CD4-positive, alpha-beta memory T cell (primary cell): ENCODE results near the gene INAVA. TPM values are rescaled to one million over a fixed set of nuclear protein-coding genes. Genes with fewer than 3 reads are reported as not detected.

Experiments
- CTCF ChIA-PET: fragments of 350-600 bp; sonication (Branson Sonifier 250); formaldehyde crosslinking; loops from one replicate; lab custom pipeline; 2021; ENCODE audit warnings: inconsistent platforms; ENCODE audit not compliant: partially characterized antibody; lab: Charles Lee
- POLR2A ChIA-PET: fragments of 350-600 bp; sonication (Branson Sonifier 250); formaldehyde crosslinking; loops from one replicate; lab custom pipeline; 2021; ENCODE audit not compliant: partially characterized antibody; lab: Charles Lee
- DNase-seq, 5 donors: peaks; one replicate each; pipeline versions ENCODE4 v3.0.0 to v3.0.0-alpha.2; 2020 to 2022; ENCODE audit warnings: mixed read lengths in 1 of 5
- H3K27ac ChIP-seq: one replicate; pipeline ENCODE4 v1.7.0; 2013; ENCODE audit warnings: low read depth, low read length
- H3K27me3 ChIP-seq: 2 replicates; pipeline ENCODE4 v1.7.0; 2013; ENCODE audit warnings: mild to moderate bottlenecking, low read length, moderate library complexity; ENCODE audit not compliant: insufficient read depth
- H3K36me3 ChIP-seq: 2 replicates; pipeline ENCODE4 v1.7.0; 2013; ENCODE audit warnings: mild to moderate bottlenecking, low read length, moderate library complexity; ENCODE audit not compliant: insufficient read depth
- H3K4me1 ChIP-seq: 2 replicates; pipeline ENCODE4 v1.7.0; 2013; ENCODE audit warnings: mild to moderate bottlenecking, low read length, moderate library complexity; ENCODE audit not compliant: insufficient read depth
- H3K4me3 ChIP-seq, 2 donors: one replicate each; pipeline ENCODE4 v1.7.0; 2013; ENCODE audit warnings: low read length in 2 of 2, mild to moderate bottlenecking in 1 of 2
- H3K9me3 ChIP-seq, 2 donors: one replicate each; pipeline ENCODE4 v1.7.0; 2013; ENCODE audit warnings: low read length in 2 of 2, control low read depth in 1 of 2; ENCODE audit not compliant: control insufficient read depth in 1 of 2
- H3K27ac Mint-ChIP-seq, 7 donors: one replicate each; pipeline ENCODE4 v1.8.0; 2020 to 2021; ENCODE audit warnings: mixed read lengths in 7 of 7, mild to moderate bottlenecking in 6 of 7, inconsistent platforms in 3 of 7, moderate library complexity in 3 of 7
- H3K27me3 Mint-ChIP-seq, 2 donors: one replicate each; pipeline ENCODE4 v1.8.0; 2020 to 2021; ENCODE audit warnings: mixed read lengths in 2 of 2
- H3K36me3 Mint-ChIP-seq, 2 donors: one replicate each; pipeline ENCODE4 v1.8.0; 2020 to 2021; ENCODE audit warnings: mixed read lengths in 2 of 2, inconsistent platforms in 1 of 2, mild to moderate bottlenecking in 1 of 2
- H3K4me1 Mint-ChIP-seq, 4 donors: one replicate each; pipeline ENCODE4 v1.8.0; 2020 to 2021; ENCODE audit warnings: mixed read lengths in 4 of 4, mild to moderate bottlenecking in 1 of 4
- H3K4me3 Mint-ChIP-seq, 8 donors: one replicate each; pipeline ENCODE4 v1.8.0; 2020 to 2021; ENCODE audit warnings: mixed read lengths in 8 of 8, mild to moderate bottlenecking in 7 of 8, moderate library complexity in 6 of 8, inconsistent platforms in 3 of 8
- H3K9me3 Mint-ChIP-seq, 8 donors: one replicate each; pipeline ENCODE4 v1.8.0; 2020 to 2021; ENCODE audit warnings: mixed read lengths in 8 of 8, mild to moderate bottlenecking in 5 of 8, inconsistent platforms in 3 of 8, moderate library complexity in 1 of 8
- intact Hi-C: fragments of 100-400 bp; cut with micrococcal nuclease; formaldehyde crosslinking; loops from one replicate; pipeline ENCODE4 v1.15.1; 2023
- polyA plus RNA-seq, 2 donors: library from polyadenylated mRNA; unstranded; fragments of 300-500 nt; fragmentation: Illumina TruSeq; gene quantifications; one replicate each; pipeline ENCODE4 v1.2.3, GENCODE V29; 2021
- total RNA-seq, 2 experiments: library from RNA; stranded (reverse); gene quantifications; one replicate each; pipeline ENCODE4 v1.2.3, GENCODE V29; 2021

INAVA gene
- total and polyA plus RNA-seq, 4 experiments from 2014 or later = 0.20 to 0.70 (median 0.28) TPM; not detected in 1

- intact Hi-C loops = no loop called here
- H3K36me3 Mint-ChIP-seq = no peaks in the 10 kb centered on the region
- Histone ChIP-seq H3K27me3 (no peaks in the 10 kb centered on the region), H3K4me3 (peak overlapping the region in 1 of 2 donors; percentile 4), H3K9me3 (no peaks in the 10 kb centered on the region), H3K36me3 (no peaks in the 10 kb centered on the region), H3K4me1 (peaks cover 63% of the 10 kb centered on the region), H3K27ac (peak overlapping the region; percentile 50)
- peak overlapping the region; percentile 77 to 94 (median 91) for H3K27ac Mint-ChIP-seq
- ChIA-PET POLR2A (interaction anchor here (1.1 to 1.6 kb wide), 4 partner anchors 10 to 22 kb away, joined by 3 to 16 read pairs (median 6); no protein-coding TSS in a partner anchor), CTCF (no interaction called here)
- peaks cover 40 to 70% (median 55%) of the 10 kb centered on the region in 4 donors for H3K4me1 Mint-ChIP-seq
- peak overlapping the region in 7 of 8 donors; percentile 55 to 86 (median 70) for H3K4me3 Mint-ChIP-seq
- peaks cover 0 to 2% of the 10 kb centered on the region in 2 donors for H3K27me3 Mint-ChIP-seq
- no peak for DNase-seq
- H3K9me3 Mint-ChIP-seq = no peaks in the 10 kb centered on the region
Observed at GRCh38 chr1:200869376-200869752, 25.3 kb upstream of the INAVA start.

GRCh38 chr1:200869753-200870391 is 24.8 kb upstream of the INAVA start:
- Mint-ChIP-seq H3K4me1 (peaks cover 43 to 72% (median 58%) of the 10 kb centered on the region in 4 donors), H3K27ac (peak overlapping the region; percentile 77 to 94 (median 91)), H3K27me3 (peaks cover 0 to 6% of the 10 kb centered on the region in 2 donors), H3K9me3 (no peaks in the 10 kb centered on the region), H3K36me3 (peaks cover 0 to 5% of the 10 kb centered on the region in 2 donors), H3K4me3 (peak overlapping the region; percentile 55 to 86 (median 68))
- CTCF ChIA-PET = interaction anchor here (0.6 kb wide), 1 partner anchor 548 kb away, joined by 3 read pairs; no protein-coding TSS in a partner anchor
- Histone ChIP-seq H3K9me3 (no peaks in the 10 kb centered on the region), H3K27ac (peak overlapping the region; percentile 50), H3K27me3 (no peaks in the 10 kb centered on the region), H3K4me1 (peaks cover 62% of the 10 kb centered on the region), H3K36me3 (no peaks in the 10 kb centered on the region), H3K4me3 (peak overlapping the region in 1 of 2 donors; percentile 4)
- DNase-seq = peak in 4 of 5 donors; percentile 48 to 57 (median 50)
- intact Hi-C loops = loop anchor here (1.0 to 2.0 kb wide), 2 partner anchors 8 to 19 kb away; no protein-coding TSS in a partner anchor
- POLR2A ChIA-PET = interaction anchor here (1.1 to 1.6 kb wide), 4 partner anchors 9 to 21 kb away, joined by 3 to 16 read pairs (median 6); no protein-coding TSS in a partner anchor

- H3K4me3 ChIP-seq = no peak within 1 kb of the TSS
- peak within 1 kb of the TSS in 6 of 7 donors; percentile 77 to 94 (median 91) for H3K27ac Mint-ChIP-seq
Observed at GRCh38 chr1:200872446-200873115, 22.1 kb upstream of the INAVA start, which contains the start of gene GPR25. Gene GPR25, plus strand, starts transcription at chr1:200872981. Its CDS starts 57 bp downstream, at chr1:200873038.

GRCh38 chr1:200873116-200873670 is 21.5 kb upstream of the INAVA start:
- ChIA-PET CTCF (interaction anchor here (1.2 to 1.6 kb wide), 2 partner anchors 10 to 15 kb away, joined by 3 read pairs; no protein-coding TSS in a partner anchor), POLR2A (interaction anchor here (0.7 to 2.0 kb wide), 6 partner anchors 9 to 149 kb away, joined by 3 to 13 read pairs (median 3); no protein-coding TSS in a partner anchor)
- peaks cover 43 to 72% (median 61%) of the 10 kb centered on the region in 4 donors for H3K4me1 Mint-ChIP-seq
- no peaks in the 10 kb centered on the region for H3K36me3 ChIP-seq
- no peaks in the 10 kb centered on the region for H3K9me3 Mint-ChIP-seq
- no peaks in the 10 kb centered on the region for H3K27me3 ChIP-seq
- no peaks in the 10 kb centered on the region for H3K9me3 ChIP-seq
- intact Hi-C loops = no loop called here
- no peak for DNase-seq
- H3K27me3 Mint-ChIP-seq = peaks cover 0 to 9% of the 10 kb centered on the region in 2 donors
- H3K4me1 ChIP-seq = peaks cover 65% of the 10 kb centered on the region
- H3K27ac ChIP-seq = peak overlapping the region; percentile 39
- H3K4me3 Mint-ChIP-seq = peak overlapping the region in 6 of 8 donors; percentile 65 to 83 (median 74)
- no peak overlapping the region for H3K4me3 ChIP-seq
- H3K27ac Mint-ChIP-seq = peak overlapping the region in 3 of 7 donors; percentile 69 to 83 (median 77)
- peaks cover 0 to 5% of the 10 kb centered on the region in 2 donors for H3K36me3 Mint-ChIP-seq

More at GRCh38 chr1:200872446-200873115, 22.1 kb upstream of the INAVA start, which contains the start of gene GPR25:
- ChIA-PET POLR2A (interaction anchor here (0.7 to 2.0 kb wide), 6 partner anchors 9 to 150 kb away, joined by 3 to 13 read pairs (median 3); no protein-coding TSS in a partner anchor), CTCF (interaction anchor here (0.8 to 1.6 kb wide), 3 partner anchors 9 to 16 kb away, joined by 3 read pairs; no protein-coding TSS in a partner anchor)
- no peaks in the 10 kb centered on the region for H3K9me3 Mint-ChIP-seq
- peaks cover 39 to 68% (median 57%) of the 10 kb centered on the region in 4 donors for H3K4me1 Mint-ChIP-seq
- H3K36me3 ChIP-seq = no peaks in the 10 kb centered on the region
- intact Hi-C loops = no loop called here
- peaks cover 60% of the 10 kb centered on the region for H3K4me1 ChIP-seq
- H3K36me3 Mint-ChIP-seq = peaks cover 0 to 5% of the 10 kb centered on the region in 2 donors
- H3K4me3 Mint-ChIP-seq = peak within 1 kb of the TSS in 7 of 8 donors; percentile 65 to 85 (median 75)
- DNase-seq = no peak
- no peaks in the 10 kb centered on the region for H3K27me3 ChIP-seq
- peak within 1 kb of the TSS; percentile 39 for H3K27ac ChIP-seq
- peaks cover 0 to 9% of the 10 kb centered on the region in 2 donors for H3K27me3 Mint-ChIP-seq
- H3K9me3 ChIP-seq = no peaks in the 10 kb centered on the region

GRCh38 chr1:200873671-200874397 is 20.9 kb upstream of the INAVA start:
- H3K4me3 Mint-ChIP-seq = peak overlapping the region in 7 of 8 donors; percentile 75 to 89 (median 83)
- no peak for DNase-seq
- intact Hi-C loops = no loop called here
- POLR2A ChIA-PET = interaction anchor here (0.7 to 2.0 kb wide), 6 partner anchors 8 to 149 kb away, joined by 3 to 13 read pairs (median 3); no protein-coding TSS in a partner anchor
- peaks cover 48 to 79% (median 67%) of the 10 kb centered on the region in 4 donors for H3K4me1 Mint-ChIP-seq
- peak overlapping the region in 5 of 7 donors; percentile 69 to 91 (median 85) for H3K27ac Mint-ChIP-seq
- peaks cover 0 to 5% of the 10 kb centered on the region in 2 donors for H3K36me3 Mint-ChIP-seq
- Histone ChIP-seq H3K27ac (peak overlapping the region; percentile 39), H3K4me1 (peaks cover 70% of the 10 kb centered on the region), H3K9me3 (no peaks in the 10 kb centered on the region), H3K4me3 (no peak overlapping the region), H3K27me3 (no peaks in the 10 kb centered on the region), H3K36me3 (no peaks in the 10 kb centered on the region)
- H3K9me3 Mint-ChIP-seq = no peaks in the 10 kb centered on the region
- CTCF ChIA-PET = interaction anchor here (1.6 kb wide), 1 partner anchor 14 kb away, joined by 3 read pairs; no protein-coding TSS in a partner anchor
- H3K27me3 Mint-ChIP-seq = peaks cover 0 to 9% of the 10 kb centered on the region in 2 donors

- intact Hi-C loops = no loop called here
- ChIA-PET POLR2A (interaction anchor here (1.0 to 2.0 kb wide), 3 partner anchors 9 to 31 kb away, joined by 3 to 12 read pairs (median 3); no protein-coding TSS in a partner anchor), CTCF (no interaction called here)
- Mint-ChIP-seq H3K27ac (peak overlapping the region; percentile 69 to 91 (median 77)), H3K9me3 (no peaks in the 10 kb centered on the region), H3K4me3 (peak overlapping the region; percentile 58 to 89 (median 82)), H3K4me1 (peaks cover 44 to 73% (median 62%) of the 10 kb centered on the region in 4 donors), H3K27me3 (peaks cover 0 to 9% of the 10 kb centered on the region in 2 donors), H3K36me3 (peaks cover 0 to 5% of the 10 kb centered on the region in 2 donors)
- Histone ChIP-seq H3K27me3 (no peaks in the 10 kb centered on the region), H3K4me1 (peaks cover 65% of the 10 kb centered on the region), H3K9me3 (no peaks in the 10 kb centered on the region), H3K27ac (peak overlapping the region; percentile 39), H3K4me3 (no peak overlapping the region), H3K36me3 (no peaks in the 10 kb centered on the region)
- no peak for DNase-seq
Observed at GRCh38 chr1:200874694-200875093, 20.0 kb upstream of the INAVA start.
